GM18508 (cell line): ENCODE data around the gene CD2.
A peak's percentile ranks its signal among the peaks of the same experiment; 100 is the strongest.

ENCODE experiments used
- ATAC-seq: cut with Tn5 transposase; IDR thresholded peaks from one replicate; pipeline ENCODE4 v1.9.1; 2021; ENCODE audit warnings: moderate number of reproducible peaks; ENCODE audit not compliant: insufficient read depth, unreplicated experiment

The CD2 gene

DNA sequence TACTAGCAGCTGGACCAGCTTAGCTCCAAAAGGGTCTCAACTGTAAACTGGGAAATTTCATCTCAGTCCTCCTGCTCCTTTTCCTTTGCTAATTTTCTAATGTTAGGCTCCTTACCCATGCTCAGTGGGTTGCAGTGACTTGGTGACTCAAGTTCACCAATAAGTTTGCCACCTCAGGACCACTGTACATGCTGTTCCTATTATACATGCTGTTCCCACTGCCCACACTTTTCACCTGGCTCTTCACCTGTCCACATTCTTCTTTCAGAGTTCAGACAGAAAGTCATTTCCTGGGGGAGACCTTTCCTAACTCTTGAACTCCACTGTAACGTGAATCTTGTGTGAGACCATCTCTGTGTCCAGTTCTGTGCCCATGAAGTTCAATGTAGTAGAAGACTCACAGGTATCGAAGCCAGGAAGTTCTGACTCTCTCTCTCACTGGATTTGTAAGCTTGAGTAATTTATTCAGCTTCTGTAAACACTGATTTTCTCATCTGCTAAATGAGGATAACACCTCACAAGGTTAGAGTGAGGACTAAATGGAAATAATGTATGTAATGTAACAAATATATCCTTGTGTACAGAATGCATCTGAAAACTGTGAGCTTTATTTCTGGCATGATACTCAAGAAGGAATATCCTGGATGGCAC lies 17.9 kb downstream of the CD2 start:
- no peak for ATAC-seq

DNA sequence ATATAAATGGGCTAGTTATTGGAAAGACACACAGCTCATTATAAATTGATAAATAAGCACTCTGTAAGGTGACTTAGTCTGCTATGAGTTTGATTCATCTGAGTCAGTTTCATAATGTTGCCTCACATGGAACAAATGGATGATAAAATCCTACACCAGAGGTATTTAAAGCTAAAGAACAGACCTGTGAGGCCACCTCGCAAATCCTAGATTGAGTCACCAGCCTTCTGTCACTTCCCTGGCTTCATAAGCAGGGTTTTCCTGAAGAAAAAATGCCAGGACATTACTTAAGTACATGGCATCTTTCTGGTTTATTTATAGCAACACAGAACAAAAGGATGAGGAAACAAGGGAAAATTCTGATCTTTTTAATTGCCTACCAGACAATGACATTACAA lies 18.4 kb downstream of the CD2 start:
- ATAC-seq: no peak

DNA sequence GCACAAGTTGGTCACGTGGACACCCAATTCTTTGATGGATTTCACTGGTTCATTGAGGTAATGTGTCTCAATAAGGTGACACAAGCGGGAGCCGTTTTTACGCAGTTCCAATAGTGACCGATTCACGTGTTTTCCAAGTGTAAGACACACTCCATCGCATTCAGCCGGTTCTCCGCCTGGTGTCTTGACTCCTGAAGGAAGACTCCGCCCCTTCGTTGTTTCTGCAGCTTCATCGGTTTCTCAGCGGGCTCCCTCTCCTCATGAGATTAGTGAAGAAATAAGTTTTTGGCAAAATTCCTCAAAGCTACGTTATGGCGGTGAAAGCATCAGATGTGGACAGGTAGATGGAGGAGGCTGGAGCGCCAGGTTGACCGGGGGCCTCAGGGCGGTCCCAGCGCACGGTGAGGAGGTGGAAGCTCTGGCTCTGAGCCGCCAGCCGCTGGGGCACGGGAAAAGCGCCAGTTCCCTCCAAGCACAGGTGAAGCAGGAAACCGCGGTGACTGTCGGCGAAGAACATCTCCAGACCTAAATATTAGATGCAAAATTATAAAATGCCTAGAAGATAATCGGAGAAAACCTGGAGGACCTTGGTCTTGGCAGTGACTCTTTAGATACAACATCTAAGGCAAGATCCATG lies 21.0 kb downstream of the CD2 start:
- no peak for ATAC-seq

GRCh38 chr1:116777831-116778830 lies 23.9 kb downstream of the CD2 start:
- no peak for ATAC-seq

DNA sequence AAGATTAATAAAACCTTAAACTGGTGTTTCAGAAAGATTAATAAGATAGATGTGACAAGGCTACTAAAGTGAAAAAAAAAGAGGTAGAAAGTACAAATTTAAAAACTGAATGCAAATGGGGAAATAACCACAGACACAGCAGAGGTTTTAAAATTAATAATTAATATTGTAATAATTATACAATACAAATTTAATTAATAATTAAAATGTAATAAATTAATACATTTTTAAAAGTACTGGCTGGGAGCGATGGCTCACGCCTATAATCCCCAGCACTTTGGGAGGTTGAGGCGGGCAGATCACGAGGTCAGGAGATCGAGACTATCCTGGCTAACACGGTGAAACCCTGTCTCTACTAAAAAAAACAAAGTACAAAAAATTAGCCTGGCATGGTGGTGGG lies 26.8 kb downstream of the CD2 start:
- ATAC-seq: no peak

- no peak for ATAC-seq
Observed at GRCh38 chr1:116785006-116785405, 30.8 kb downstream of the CD2 start.

DNA sequence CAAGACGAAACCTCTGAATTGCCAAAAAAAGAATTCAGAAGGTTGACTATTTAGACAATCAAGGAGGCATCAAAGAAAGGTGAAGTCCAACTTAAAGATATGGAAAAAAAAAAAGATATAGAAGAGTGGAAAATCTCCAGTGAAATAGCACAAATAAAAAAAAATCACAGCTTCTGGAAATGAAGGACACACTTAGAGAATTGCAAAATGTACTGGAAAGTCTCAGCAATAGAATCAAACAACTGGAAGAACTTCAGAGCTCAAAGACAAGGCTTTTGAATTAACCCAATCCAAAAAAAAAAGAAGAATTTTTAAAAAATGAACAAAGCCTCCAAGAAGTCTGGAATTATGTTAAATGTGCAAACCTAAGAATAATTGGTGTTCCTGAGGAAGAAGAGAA lies 31.8 kb downstream of the CD2 start:
- no peak for ATAC-seq

GRCh38 chr1:116791727-116792126 lies 37.5 kb downstream of the CD2 start:
- no peak for ATAC-seq

GRCh38 chr1:116793357-116793935 lies 39.2 kb downstream of the CD2 start:
- ATAC-seq: no peak

- ATAC-seq: no peak
Observed at GRCh38 chr1:116794371-116794770, 40.1 kb downstream of the CD2 start.

DNA sequence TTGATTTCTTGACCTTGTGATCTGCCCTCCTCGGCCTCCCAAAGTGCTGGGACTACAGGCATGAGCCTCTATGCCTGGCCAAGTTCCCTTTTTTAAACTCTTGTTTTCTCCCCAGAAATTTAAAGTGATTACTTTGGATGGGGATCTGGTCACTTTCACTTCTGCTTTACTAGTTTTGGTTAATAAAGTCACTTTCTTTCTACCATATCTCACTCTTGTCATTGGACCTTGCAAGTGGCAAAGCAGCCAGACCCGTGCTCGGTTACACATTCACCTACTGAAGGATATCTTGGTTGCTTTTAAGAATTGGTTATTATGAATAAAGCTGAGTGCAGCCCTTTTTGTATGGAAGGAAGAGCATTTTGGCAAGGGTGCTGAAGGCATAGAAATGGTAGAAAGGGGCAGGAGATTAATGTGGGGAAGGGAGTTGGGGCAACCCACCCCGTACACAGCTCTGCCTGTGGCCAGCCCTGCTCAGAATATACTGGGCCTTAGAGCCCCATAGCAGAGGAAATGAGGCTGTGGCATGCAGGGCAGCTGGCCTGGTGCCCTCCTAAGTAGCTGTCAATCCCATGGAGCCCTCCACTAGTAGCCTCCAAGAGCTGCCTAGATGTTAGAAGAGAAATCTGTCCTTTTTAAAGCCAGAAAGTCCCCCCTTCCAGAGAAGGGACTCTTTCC lies 40.7 kb downstream of the CD2 start:
- peak; percentile 91 for ATAC-seq

DNA sequence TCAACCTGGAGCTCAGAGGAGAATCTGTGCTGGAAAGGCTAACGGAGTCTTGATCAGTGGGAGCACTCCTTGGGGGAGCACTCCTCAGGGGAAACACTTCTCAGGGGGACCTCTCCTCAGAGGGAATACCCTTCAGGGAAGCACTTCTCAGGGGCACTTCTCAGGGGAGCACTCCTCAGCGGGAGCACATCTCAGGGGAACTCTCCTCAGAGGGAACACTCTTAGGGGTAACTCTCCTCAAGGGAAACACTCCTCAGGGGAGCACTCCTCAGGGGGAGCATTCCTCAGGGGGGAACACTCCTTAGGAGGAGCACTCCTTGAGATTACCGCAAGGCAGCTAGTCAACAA lies 41.2 kb downstream of the CD2 start:
- ATAC-seq: no peak

DNA sequence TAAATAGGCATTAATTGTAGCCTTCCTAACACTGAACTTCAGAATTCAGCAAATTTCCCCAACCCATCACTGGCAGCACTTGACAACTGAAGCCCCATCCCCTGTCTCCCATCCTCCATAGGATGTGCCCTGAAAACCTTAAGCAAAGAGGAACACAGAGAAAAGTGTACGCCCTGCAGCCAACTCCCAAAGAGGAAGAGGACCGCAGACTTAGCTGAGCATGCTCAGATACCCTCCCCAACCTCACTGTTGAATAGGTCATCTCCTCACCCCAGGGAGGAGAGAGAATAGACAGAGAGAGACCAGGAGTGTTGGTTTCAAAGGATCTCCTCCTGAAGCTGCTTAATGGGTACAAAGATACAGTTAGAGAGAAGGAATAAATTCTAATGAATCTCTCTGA lies 50.5 kb downstream of the CD2 start:
- ATAC-seq: no peak

DNA sequence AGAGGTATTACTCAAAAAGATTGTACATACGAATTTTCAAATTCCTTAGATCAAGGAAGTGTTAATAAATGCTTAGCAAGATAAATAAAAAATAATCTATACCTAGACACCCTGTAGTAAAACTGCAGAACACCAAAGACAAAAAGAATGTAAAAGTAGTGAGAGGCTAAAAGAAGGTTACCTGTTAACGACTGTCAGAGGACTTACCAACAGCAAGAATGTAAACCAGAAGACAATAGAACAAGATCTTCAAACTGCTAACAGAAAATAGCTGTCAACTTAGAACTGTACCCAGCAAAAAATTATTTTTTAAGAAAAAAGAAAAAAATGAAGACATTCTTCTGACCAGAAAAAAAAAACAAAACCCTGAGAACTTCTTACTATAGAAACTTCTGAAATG lies 51.2 kb downstream of the CD2 start:
- no peak for ATAC-seq

DNA sequence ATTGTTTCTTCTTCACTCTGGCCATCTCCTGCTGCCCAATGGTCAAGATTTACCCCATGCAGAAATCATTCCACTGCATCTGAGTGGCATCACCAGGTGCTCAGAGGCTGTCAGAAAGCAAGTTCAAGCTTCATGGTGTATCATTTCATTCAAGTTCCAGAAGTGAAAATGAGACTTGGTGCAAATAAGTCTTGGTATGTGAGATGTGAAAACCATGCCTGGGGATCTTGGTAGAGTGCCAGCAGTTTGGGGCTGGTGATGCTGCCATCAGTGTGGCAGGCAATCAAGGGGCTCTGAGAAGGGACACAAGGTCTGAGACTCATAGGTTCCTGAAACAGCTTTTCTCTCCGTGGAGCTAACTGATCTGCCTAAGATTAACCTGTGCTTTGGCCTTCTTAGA lies 52.0 kb downstream of the CD2 start:
- ATAC-seq: no peak

DNA sequence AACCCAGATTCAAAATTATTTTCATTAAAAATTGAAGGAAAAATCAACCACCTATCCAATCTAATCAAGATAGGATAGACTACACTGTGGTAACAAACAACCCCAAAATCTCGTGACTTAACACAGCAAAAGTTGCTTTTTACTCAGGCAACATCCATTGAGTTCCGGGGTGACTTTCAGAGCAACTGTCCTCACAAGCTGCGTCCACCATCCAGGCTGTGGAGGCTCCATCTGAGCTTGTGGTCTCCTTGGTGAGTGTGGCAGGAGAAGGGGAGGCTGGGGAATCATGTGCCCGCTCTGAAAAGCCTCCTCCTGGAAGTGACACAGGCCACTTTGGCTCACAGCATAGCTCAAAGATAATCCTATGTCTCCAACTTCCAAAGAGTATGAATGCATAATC lies 52.4 kb downstream of the CD2 start:
- no peak for ATAC-seq

DNA sequence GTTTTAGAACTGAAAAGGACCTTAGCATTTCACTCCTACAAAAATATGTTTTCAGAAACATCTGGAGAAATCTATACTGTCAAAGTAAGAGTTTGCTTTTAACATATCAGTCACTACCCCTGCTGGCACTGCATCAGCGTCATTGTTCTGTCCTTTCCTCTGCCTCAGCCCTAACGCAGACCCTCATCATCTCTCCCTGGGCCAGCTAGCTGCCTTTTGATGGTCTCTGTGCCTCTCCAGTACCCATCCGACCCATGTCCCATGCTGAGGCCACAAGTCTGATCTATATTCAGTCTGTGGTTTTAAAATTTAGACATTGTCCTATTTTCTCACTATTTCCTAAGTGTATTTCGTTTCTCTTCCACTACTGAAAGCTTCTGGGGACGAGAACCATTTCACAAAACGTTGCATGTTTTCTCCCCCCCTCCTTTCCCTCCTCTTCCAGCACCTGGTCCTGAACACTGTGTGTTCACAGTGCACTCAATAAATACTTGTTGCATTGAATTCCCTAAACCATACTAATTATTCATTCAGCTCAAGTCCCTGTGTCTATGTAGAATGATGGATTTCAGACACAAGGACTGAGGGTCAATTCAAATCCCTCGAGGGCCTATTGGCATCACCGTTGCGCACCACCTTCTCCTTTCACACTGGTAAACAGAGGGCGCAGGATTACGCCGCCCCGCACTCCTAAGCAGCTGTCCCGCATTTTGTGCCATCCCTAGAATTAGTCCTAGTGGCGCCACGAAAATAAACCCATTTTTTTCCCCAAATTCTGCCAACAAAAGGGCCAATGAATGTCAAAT lies 53.4 kb downstream of the CD2 start:
- no peak for ATAC-seq

GRCh38 chr1:116808200-116808847 lies 54.1 kb downstream of the CD2 start:
- no peak for ATAC-seq

DNA sequence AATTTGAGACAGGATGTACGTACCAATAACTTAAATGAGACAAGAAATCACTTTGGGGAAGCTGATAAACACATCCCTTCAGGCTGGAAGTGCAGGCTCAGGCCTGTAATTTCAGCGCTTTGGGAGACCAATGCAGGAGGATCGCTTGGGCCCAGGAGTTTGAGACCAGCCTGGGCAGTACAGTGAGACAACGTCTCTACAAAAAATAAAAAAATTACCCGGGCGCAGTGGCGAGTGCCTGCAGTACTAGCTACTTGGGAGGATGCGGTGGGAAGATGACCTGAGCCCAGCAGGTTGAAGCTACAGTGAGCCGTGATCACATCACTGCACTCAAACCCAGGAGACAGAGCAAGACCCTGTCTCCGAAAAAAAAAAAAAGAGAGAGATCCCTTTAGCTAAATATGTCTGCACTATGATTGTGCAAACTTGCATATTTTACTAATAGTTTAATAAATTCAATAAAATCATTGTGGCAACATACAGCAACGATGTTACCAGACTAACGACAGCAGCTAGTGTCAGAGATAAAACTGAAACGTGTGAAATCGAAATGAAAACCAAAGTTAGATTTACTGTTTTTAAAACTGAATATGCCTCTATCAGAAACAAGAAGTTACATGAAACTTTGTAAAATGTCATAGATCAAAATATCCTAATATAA lies 54.7 kb downstream of the CD2 start:
- no peak for ATAC-seq
